Fibroblast of lung (primary cell): ENCODE data around the gene BMPR1B. TPM values are rescaled to one million over a fixed set of nuclear protein-coding genes. Genes with fewer than 3 reads are reported as not detected.
"Not testable (repeated sequence)": the region's sequence is repeated elsewhere in the genome, so short reads cannot be mapped to it uniquely, and the experiment has no call there.

Experiments used
- DNase-seq, 2 donors: peaks; one replicate each; pipeline versions ENCODE4 v3.0.0 to v3.0.0-alpha.2; 2010; ENCODE audit warnings: low read depth in 2 of 2
- H2AFZ ChIP-seq: 2 replicates; pipeline ENCODE4 v1.5.1; 2012; ENCODE audit warnings: low read length, control low read depth, inconsistent platforms
- H3K27ac ChIP-seq: 2 replicates; pipeline ENCODE4 v1.5.1; 2011; ENCODE audit warnings: low read length, control low read depth; ENCODE audit not compliant: insufficient read depth
- H3K27me3 ChIP-seq: 2 replicates; pipeline ENCODE4 v1.5.1; 2011; ENCODE audit warnings: mild to moderate bottlenecking, low read length; ENCODE audit not compliant: control insufficient read depth, insufficient read depth
- H3K36me3 ChIP-seq: 2 replicates; pipeline ENCODE4 v1.5.1; 2011; ENCODE audit warnings: low read length; ENCODE audit not compliant: control insufficient read depth, insufficient read depth
- H3K4me1 ChIP-seq: 2 replicates; pipeline ENCODE4 v1.5.1; 2011; ENCODE audit warnings: low read length; ENCODE audit not compliant: control insufficient read depth, insufficient read depth; ENCODE audit errors: extremely low read depth
- H3K4me2 ChIP-seq: 2 replicates; pipeline ENCODE4 v1.5.1; 2011; ENCODE audit warnings: low read length, control low read depth; ENCODE audit not compliant: insufficient read depth; ENCODE audit errors: extremely low read depth
- H3K4me3 ChIP-seq, 4 experiments: fragments of 200-600 bp in 1 of 4; sonication (generic) in 1 of 4; replicated peaks in 1 of 4; 2 replicates each; pipeline ENCODE4 v1.5.1; 2011 to 2016; ENCODE audit warnings: low read length in 4 of 4, low read depth in 3 of 4, mild to moderate bottlenecking in 3 of 4, control low read depth in 2 of 4, inconsistent platforms in 1 of 4, mixed read lengths in 1 of 4; ENCODE audit not compliant: insufficient read depth in 1 of 4; ENCODE audit errors: control extremely low read depth in 1 of 4
- H3K79me2 ChIP-seq: 2 replicates; pipeline ENCODE4 v1.5.1; 2012; ENCODE audit warnings: mild to moderate bottlenecking, low read length, inconsistent platforms; ENCODE audit not compliant: control insufficient read depth, insufficient read depth
- H3K9ac ChIP-seq: 2 replicates; pipeline ENCODE4 v1.5.1; 2011; ENCODE audit warnings: mild to moderate bottlenecking, low read length, control low read depth; ENCODE audit not compliant: insufficient read depth
- H3K9me3 ChIP-seq: 2 replicates; pipeline ENCODE4 v1.5.1; 2012; ENCODE audit warnings: low read depth, low read length; ENCODE audit not compliant: control insufficient read depth, insufficient read depth
- H4K20me1 ChIP-seq: 2 replicates; pipeline ENCODE4 v1.5.1; 2011; ENCODE audit warnings: low read length; ENCODE audit not compliant: control insufficient read depth, insufficient read depth; ENCODE audit errors: extremely low read depth
- EZH2 ChIP-seq: IDR thresholded peaks from 2 replicates; pipeline ENCODE4 v1.5.1; 2012; ENCODE audit warnings: low read length, control low read depth, mild to moderate bottlenecking; ENCODE audit errors: missing control alignments
- polyA plus RNA-seq, 2 donors: library from polyadenylated mRNA; depleted of rRNA in 1 of 2; stranded (reverse) in 1 of 2; unstranded in 1 of 2; fragments of >200 nt; gene quantifications; 2 replicates each; pipeline ENCODE4 v1.2.1, GENCODE V29; 2011 to 2012; ENCODE audit warnings: missing spikeins in 1 of 2
- total RNA-seq: library from RNA; depleted of rRNA; stranded (reverse); fragments of >200 nt; gene quantifications from 2 replicates; pipeline ENCODE4 v1.2.1, GENCODE V29; 2014
- TF ChIP-seq, protein P1 (sequence below), 2 donors: IDR thresholded peaks in 1 of 2; conservative IDR thresholded peaks in 1 of 2; 1 replicate in 1 of 2; 2 replicates in 1 of 2; pipeline ENCODE4 v1.5.1; 2011 to 2012; ENCODE audit warnings: low read length in 2 of 2, control low read depth in 1 of 2, inconsistent platforms in 1 of 2, low read depth in 1 of 2, mild to moderate bottlenecking in 1 of 2

BMPR1B gene
- total and polyA plus RNA-seq, 2 donors (not counting 1 experiment from before 2014, with no cell fraction given) = 0.17 to 0.45 TPM

DNA sequence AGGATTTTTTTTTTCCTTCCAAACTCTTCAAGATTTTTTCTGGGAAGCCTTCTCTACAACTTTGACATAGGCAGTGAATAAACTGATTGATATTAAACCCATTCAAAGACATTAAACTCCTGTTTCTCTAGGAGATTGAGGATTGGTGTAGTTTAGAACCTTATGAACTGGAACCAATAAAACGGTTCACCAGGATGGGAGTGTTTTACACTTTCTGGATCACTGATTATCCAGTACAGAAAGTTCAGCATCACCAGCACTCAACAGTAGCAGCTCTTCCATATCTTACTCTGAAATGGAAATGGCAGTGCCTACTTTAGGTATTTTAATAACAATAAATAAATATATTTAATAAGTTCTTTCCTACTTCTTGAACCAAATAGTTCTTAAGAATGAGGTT lies 76.7 kb downstream of the BMPR1B start:
- no peak for TF ChIP-seq EZH2
- TF ChIP-seq, protein P1, sequence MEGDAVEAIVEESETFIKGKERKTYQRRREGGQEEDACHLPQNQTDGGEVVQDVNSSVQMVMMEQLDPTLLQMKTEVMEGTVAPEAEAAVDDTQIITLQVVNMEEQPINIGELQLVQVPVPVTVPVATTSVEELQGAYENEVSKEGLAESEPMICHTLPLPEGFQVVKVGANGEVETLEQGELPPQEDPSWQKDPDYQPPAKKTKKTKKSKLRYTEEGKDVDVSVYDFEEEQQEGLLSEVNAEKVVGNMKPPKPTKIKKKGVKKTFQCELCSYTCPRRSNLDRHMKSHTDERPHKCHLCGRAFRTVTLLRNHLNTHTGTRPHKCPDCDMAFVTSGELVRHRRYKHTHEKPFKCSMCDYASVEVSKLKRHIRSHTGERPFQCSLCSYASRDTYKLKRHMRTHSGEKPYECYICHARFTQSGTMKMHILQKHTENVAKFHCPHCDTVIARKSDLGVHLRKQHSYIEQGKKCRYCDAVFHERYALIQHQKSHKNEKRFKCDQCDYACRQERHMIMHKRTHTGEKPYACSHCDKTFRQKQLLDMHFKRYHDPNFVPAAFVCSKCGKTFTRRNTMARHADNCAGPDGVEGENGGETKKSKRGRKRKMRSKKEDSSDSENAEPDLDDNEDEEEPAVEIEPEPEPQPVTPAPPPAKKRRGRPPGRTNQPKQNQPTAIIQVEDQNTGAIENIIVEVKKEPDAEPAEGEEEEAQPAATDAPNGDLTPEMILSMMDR (conservative IDR thresholded peaks at IDR 0.05 in 1 of 2, IDR thresholded peaks at IDR 0.05 in 1 of 2; ENCODE audit: low read depth in 1 of 2, low read length in 2 of 2) = no peak

DNA sequence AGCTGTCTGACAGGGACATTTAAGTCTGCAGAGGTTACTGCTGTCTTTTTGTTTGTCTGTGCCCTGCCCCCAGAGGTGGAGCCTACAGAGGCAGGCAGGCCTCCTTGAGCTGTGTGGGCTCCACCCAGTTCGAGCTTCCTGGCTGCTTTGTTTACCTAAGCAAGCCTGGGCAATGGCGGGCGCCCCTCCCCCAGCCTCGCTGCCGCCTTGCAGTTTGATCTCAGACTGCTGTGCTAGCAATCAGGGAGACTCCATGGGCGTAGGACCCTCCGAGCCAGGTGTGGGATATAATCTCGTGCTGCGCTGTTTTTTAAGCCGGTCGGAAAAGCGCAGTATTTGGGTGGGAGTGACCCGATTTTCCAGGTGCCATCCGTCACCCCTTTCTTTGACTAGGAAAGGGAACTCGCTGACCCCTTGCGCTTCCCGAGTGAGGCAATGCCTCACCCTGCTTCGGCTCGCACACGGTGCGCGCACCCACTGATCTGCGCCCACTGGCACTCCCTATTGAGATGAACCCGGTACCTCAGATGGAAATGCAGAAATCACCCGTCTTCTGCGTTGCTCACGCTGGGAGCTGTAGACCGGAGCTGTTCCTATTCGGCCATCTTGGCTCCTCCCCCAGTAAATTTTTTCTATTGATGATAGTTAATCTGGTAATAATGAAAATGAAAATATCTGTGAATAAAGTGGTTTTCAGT lies 83.6 kb downstream of the BMPR1B start:
- DNase-seq, H2AFZ ChIP-seq, H3K79me2 ChIP-seq, H3K4me2 ChIP-seq, H3K4me3 ChIP-seq, H3K27me3 ChIP-seq, H3K4me1 ChIP-seq, H3K27ac ChIP-seq, H4K20me1 ChIP-seq, H3K36me3 ChIP-seq, H3K9me3 ChIP-seq, H3K9ac ChIP-seq: not testable (repeated sequence)

More for the DNA sequence above, 76.7 kb downstream of the BMPR1B start:
- H4K20me1 ChIP-seq = no peaks in the 10 kb centered on the region
- DNase-seq = no peak
- no peaks in the 10 kb centered on the region for H3K36me3 ChIP-seq
- no peaks in the 10 kb centered on the region for H3K9me3 ChIP-seq
- H3K4me3 ChIP-seq = no peak overlapping the region
- no peak overlapping the region for H3K4me2 ChIP-seq
- no peaks in the 10 kb centered on the region for H3K79me2 ChIP-seq
- no peak overlapping the region for H3K27ac ChIP-seq
- H3K9ac ChIP-seq = no peak overlapping the region
- H2AFZ ChIP-seq = no peak overlapping the region
- no peaks in the 10 kb centered on the region for H3K27me3 ChIP-seq
- H3K4me1 ChIP-seq = no peaks in the 10 kb centered on the region

DNA sequence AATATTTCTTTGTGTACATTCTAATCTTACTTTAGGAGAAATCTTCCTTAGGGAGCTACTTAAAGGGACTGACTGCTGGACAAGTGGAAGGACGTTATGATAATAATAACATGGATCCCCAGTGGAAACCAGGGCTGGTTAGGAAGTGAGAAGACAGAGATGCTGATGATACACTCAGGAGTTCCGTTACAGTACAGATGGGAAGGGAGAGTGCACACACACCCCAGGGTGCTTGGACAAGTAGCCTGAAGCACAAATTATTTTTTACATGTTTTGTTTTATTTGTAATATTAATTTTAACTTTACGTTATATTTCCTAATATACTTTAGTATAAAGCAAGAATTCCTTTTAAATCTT lies 84.1 kb downstream of the BMPR1B start:
- no peak for DNase-seq

More for the DNA sequence above, 84.1 kb downstream of the BMPR1B start:
- no peaks in the 10 kb centered on the region for H3K79me2 ChIP-seq
- H3K4me2 ChIP-seq = no peak overlapping the region
- H3K27ac ChIP-seq = no peak overlapping the region
- TF ChIP-seq, protein P1 (conservative IDR thresholded peaks at IDR 0.05 in 1 of 2, IDR thresholded peaks at IDR 0.05 in 1 of 2; ENCODE audit: low read depth in 1 of 2, low read length in 2 of 2) = no peak
- TF ChIP-seq EZH2 = no peak
- H4K20me1 ChIP-seq = no peaks in the 10 kb centered on the region
- H2AFZ ChIP-seq = no peak overlapping the region
- H3K36me3 ChIP-seq = no peaks in the 10 kb centered on the region
- H3K4me3 ChIP-seq = no peak overlapping the region
- no peak overlapping the region for H3K9ac ChIP-seq
- H3K4me1 ChIP-seq = no peaks in the 10 kb centered on the region
- H3K27me3 ChIP-seq = no peaks in the 10 kb centered on the region
- H3K9me3 ChIP-seq = no peaks in the 10 kb centered on the region
